Stimulated activated CD8-positive, alpha-beta memory T cell treated with anti-CD3 and anti-CD28 coated beads, Interleukin-4, amount 100 ng/mL, for 48 hours (primary cell): Measurements from ENCODE around the gene ASTE1.
A peak's percentile ranks its signal among the peaks of the same experiment; 100 is the strongest.
"Not testable (repeated sequence)": the region's sequence is repeated elsewhere in the genome, so short reads cannot be mapped to it uniquely, and the experiment has no call there.

Experiments used
- DNase-seq: peaks from one replicate; pipeline ENCODE4 v3.0.0-alpha.2; 2020

The ASTE1 gene

DNA sequence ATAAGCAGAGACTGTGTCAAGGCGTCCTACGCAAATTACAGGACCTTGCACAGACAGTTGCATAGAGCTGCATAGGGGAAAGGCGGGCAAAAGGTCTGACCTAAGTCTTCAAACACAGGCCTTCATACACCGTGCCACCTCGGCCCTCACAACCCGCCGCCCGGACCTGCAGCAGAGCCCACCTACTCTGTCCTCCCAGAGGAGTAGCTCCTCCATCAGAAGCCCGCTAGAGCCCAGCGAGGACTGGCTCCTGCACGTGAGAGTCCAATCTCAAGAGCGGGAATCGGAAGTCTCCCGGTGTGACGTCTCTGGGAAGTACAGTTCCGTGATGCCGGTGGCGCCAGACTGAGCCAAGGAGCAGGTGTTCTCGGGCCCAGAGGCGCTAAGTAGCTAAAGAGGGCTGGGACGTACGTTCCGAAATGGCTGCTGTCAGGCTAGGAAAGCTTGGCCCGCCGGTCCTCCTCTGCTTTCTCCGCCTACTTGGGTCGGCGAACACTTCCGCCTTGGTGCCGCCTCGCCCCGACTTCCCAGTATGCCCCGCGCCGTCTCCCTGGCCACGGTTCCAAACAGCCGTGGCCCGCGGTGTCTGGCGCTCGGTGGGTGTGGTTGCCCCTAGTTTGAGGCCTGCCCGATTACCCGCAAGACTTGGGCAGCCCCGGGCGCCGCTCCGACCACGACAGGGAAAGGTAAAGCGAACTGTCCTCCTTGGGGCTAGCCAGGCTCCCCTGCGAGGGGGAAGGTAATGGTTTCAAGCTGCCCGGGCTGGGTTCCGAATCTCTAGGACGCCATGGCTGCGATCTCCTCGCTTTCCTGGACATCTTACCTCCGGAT, at the start of gene ASTE1, which contains the start of gene NEK11:
TSS of gene ASTE1 (minus strand) at position 505 of the 831 bp plus-strand sequence. CDS start 1,519 bp downstream, outside the sequence.
TSS of gene NEK11 (plus strand) at position 557 of the 831 bp plus-strand sequence. CDS start 2,832 bp downstream, outside the sequence.
- DNase-seq, result peak; percentile 92

DNA sequence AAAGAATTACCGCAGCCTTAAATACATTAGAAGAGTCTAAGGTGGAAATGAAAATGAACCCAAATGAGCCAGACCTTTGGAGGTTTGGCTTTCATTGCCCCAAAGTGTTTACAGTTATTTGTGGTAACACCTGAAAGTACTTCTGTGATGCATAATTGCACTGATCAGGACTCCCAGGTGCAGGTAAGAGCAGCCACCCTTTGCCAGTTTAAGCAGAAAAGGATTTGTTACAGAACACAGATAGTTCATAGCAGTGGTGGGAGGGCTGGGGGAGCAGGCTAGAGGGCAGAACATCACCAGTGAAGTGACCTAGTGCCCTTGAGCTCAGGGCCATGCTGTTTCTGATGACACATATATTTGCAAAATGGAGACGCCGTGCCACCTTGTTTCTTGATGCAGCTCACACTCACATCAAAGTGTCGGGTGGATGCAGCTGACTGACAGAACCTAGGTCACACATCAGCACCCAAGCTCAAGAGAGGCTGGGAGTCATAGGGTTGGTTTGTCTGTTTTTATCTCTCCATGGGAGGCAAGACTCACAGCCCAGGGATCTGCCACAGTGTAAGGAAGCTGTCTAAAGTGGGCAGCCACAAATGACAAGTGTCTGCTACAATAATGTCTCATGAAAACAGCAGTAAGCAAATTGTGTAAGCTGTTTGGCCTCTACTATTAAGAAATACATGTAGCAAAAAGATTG, 49.2 kb upstream of the ASTE1 start:
- no peak for DNase-seq

DNA sequence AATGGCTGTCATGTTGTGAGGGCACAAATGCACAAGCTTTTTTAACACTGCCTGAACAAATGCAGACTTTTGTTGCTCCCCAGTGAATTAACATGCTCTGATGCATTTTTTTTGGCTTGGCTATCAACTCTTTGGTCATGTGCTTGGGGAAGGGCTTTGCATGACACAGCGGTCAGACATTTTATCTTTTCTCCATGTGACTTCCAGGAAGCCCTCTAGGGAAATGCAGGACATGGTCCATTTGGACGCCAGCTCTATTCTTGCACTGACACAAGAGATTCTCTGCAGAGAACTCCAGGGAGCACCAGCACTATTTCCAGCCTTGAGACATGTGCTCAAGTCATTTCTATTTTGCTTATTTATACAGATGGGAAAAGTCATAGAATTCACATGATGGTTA, 46.2 kb upstream of the ASTE1 start:
- DNase-seq, result no peak

GRCh38 chr3:131072099-131072559, 45.5 kb upstream of the ASTE1 start:
- DNase-seq, result no peak

DNA sequence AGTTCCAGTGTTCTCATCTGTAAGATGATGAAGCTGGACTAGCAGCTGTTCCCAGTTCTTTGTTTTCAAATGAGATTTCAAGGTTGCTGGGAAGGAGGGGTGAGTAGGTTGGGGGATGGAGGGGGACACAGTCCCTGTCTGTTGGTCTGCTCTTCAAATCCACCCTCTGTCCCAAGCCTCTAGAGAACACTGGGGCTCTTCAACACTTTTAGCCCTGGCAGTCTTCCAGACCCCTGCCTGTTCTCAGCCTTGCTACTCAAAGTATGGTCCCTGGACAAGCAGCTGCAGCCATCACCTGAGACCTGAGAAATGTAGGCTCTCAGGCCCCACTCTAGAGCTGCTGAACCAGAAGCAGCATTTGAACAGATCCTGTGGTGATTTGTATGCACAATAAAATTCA, 41.4 kb upstream of the ASTE1 start:
- DNase-seq, result no peak

DNA sequence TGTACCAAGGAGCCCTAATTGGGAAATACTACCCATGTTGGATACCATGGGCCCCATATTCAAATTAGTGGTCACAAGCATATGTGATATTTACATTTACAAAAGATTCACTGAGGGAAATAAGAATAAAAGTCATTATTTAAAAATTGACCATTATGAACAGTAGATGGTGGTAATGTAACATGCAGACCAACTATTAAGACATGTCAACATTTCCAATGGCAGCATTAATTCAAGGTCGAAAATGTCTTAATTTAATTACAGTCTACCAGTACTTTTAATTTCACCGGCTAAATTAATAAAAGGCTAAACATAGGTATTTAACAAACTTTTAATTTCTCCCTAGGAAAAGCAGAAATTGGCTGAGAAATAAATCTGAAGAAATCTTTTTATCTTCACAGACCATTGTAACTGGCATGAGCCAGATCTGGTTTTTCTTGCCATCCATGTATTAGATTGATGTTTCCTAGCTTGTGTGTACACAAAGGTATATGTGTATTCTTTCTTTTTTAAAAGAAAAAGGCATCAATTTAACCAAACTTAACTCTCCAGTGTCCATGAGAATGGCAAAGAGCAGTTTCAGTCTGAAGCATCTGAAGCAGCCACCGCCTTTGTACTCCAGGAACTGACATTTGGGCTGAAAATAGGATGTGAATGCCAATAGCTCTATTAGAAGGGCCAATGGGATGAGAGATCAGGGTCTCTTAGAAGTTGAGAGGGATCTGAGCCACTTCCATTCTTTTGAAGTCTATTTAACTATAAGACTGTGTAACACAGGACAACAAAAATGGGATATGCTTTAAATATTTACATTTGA, 26.6 kb upstream of the ASTE1 start:
- no peak for DNase-seq

DNA sequence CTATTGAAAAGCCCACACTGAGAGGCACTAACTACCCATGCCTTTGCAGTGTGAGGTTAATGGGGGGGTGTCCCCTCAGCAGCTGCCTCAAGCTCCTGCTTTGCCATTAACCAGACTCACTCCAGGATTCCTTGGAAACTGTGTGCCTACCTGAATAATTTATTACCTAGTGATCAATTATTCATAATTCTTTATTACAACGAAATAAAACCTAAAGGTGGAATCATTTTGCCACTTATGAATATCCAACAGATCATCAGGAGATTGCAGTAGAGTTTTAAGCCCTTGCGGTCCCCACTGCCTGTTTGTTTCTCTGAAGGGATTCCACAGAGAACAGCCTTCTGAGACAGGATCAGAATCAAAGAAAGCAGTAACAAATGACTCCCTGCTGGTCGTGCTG, 23.4 kb upstream of the ASTE1 start:
- DNase-seq, result no peak

DNA sequence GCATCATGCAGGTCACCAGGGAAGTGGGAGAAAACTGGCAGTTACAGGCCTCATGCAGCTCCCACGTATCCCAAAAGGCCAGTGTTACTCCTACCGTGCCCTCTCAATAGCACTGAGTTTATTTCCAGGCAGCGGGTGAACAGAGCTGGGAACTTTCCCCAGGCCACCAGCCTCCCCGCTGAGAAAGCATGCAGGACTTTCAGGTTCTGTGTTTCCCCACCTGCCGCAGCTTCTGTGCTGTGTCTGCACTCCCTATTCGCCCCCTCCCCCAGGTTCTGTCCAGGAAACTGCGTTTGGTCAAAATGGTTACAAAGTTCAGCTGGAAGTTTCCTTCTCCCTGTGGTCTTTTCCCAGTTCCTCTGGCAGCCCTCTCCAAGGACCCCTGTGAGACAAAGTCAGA, 21.4 kb upstream of the ASTE1 start:
- DNase-seq, result no peak

DNA sequence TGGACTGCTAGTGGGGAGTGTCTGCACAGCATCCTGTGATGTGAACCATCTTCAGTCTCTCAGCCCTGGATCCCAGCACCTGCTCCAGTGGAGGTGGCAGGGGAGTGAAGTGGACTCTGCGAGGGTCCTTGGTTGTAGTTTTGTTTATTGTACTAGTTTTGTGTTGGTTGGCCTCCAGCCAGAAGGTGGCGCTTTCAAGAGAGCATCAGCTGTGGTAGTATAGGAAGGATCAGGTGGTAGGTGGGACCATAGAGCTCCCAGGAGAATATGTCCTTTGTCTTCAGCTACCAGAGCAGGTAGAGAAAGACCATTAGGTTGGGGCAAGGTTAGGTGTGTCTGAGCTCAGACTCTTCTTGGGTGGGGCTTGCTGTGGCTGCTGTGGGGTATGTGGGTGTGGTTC, 21.0 kb upstream of the ASTE1 start:
- DNase-seq, result no peak

GRCh38 chr3:131042271-131042985, 15.8 kb upstream of the ASTE1 start:
- not testable (repeated sequence) for DNase-seq

GRCh38 chr3:131038326-131038725, 11.7 kb upstream of the ASTE1 start:
- no peak for DNase-seq

- DNase-seq, result no peak
Measured at GRCh38 chr3:131036986-131037385, 10.4 kb upstream of the ASTE1 start.

DNA sequence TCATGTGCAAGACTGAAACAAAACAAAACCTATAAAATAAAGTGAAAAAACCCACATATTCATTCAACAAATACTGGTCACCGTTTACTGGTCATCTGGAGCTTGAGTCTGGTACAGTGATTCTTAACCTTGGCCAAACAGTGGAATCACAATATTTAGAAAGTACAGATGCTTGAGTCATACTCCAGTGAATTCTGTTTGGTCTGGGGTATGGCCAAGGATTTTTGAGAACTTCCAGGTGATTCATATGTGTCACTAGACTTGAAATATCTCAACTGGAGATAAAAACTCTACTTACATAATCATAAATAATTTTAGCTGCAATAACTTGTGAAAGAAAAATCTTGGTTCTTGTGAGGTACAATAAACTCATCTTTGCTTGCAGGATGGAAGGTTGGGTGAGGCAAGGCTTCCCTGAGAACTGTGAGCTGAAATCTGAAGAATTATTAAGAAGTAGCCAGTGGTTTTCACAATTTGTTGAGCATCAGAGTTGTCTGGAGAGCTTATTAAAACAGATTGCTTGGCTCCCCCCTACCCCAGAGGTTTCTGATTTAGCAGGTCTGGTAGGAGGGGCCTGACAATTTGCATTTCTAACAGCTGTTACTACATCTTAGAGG, 9.7 kb upstream of the ASTE1 start:
- no peak for DNase-seq

GRCh38 chr3:131033480-131034080, 7.0 kb upstream of the ASTE1 start:
- DNase-seq, result no peak

GRCh38 chr3:131031660-131032059, 5.0 kb upstream of the ASTE1 start:
- DNase-seq, result no peak

GRCh38 chr3:131028844-131029243, 2.2 kb upstream of the ASTE1 start:
- no peak for DNase-seq

- DNase-seq, result no peak
Measured at GRCh38 chr3:131025539-131025938, 1.1 kb downstream of the ASTE1 start.

GRCh38 chr3:131020122-131020693, 6.4 kb downstream of the ASTE1 start:
- no peak for DNase-seq

DNA sequence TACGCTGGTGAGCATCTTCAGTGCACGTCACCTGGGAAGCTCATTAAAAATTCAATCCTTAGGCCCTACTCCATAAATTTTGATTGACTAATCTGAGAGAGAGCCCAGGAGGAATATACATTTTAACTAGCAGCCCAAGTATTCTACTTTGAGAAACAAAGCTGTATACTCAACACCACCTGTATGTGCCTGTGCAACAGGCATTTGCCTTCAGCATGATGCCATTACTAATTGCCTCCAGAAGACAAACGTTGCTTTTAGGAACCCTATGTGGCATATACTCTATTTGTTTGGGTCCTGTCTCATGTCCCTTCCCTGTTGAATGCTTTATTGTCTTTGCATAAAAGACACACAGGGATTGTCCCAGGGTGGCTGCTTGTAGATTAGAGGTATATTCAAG, 7.7 kb downstream of the ASTE1 start:
- DNase-seq, result no peak

- no peak for DNase-seq
Measured at GRCh38 chr3:131009698-131010097, 16.9 kb downstream of the ASTE1 start.

- no peak for DNase-seq
Measured at GRCh38 chr3:131008326-131008725, 18.3 kb downstream of the ASTE1 start.
